Urothelium cell line (cell line): ENCODE data around the gene TMED10.
"Not testable (repeated sequence)": the region's sequence is repeated elsewhere in the genome, so short reads cannot be mapped to it uniquely, and the experiment has no call there.

ENCODE experiments used
- DNase-seq: peaks from one replicate; pipeline ENCODE4 v3.0.0; 2011; ENCODE audit warnings: low spot score, mixed read lengths
- FAIRE-seq: peaks from 2 replicates; lab custom pipeline; 2011; peaks lifted over from hg19 to GRCh38; lab: Jason Lieb, UNC

Gene TMED10

DNA sequence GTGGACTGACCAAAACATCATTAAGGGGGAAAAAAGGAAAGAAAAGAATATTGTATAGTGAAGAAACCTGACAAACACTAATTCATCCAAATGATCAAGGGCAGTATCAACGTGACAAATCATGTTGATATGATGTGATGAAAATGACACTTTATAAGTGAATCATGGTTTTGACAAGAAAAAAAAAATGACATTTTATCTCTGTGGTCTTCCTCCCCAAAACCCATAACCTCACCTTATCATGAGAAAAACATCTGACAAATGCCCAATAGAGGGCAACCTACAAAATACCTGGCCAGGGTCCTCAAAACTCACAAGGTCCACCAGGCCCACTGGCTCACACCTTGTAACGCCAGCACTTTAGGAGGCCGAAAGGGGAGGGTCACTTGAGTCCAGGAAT, 13.8 kb downstream of the TMED10 start:
- DNase-seq (no peak), FAIRE-seq (no peak)

DNA sequence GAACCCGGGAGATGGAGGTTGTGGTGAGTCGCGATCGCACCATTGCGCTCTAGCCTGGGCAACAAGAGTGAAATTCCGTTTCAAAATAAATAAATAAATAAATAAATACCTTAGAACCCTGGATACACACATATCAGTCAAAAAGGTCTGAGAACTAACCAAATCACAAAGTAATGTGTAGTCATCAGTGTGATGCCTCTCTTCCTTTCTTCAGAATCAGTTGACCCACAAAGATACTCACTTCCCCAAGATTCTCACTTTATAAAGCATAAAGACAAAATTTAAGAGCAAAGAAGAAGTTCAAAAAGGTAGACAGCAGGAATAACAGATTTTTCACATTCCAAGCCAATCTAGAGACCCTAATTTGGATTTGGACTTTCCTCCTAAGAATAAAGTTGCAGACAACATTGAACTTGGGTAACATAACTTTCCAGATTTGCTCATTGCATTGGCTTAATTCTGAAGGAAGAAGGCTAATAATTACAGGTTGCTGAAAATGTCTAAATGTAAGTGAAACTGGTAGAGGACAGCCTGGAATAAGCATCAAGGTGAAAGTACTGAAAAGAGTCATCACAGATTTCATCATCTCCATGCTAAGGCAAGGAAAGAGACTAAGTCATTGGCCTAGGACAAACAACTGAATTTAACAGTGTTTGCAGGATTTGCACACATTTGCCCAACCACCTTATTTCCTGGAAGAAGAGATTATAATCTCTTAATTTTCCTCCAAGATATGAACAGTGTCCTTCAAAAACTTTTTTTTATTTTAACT, 17.4 kb downstream of the TMED10 start:
- FAIRE-seq (no peak), DNase-seq (no peak)

DNA sequence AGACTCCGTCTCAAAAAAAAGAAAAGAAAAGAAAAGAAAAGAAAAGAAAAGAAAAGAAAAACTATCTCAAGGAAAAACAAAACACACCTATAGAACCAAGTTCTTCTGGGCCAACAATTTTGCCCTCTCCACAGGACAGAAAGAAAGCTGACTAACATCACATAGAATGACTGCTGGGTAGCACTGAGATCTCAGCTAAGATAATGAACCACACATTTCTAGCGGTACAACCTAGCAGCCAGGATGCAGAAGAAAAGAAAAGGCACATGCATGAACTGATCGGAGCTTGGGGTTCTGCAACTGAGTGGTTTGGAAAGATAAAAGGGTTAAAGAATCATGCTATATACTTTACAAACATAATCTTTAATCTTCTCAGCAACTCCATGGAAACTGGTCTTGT, 19.5 kb downstream of the TMED10 start:
- DNase-seq, result no peak
- no peak for FAIRE-seq

DNA sequence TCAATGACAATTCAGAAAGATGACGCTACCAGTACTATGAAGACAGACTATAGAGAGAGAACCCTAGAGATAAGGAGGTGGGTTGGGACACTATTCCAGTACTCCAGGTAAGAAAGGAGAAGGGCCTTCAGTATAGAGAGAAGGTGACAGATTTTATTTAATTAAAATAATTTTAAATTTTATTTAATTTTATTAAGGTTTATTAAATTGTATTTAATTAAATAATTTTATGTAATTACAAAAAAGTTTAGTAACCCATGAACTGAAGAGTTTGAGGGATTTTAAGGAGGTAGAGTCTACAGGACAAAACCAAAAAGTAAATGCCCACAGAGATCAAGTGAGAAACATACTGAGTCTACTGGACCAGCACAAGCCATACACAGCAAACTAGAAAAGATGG, 20.3 kb downstream of the TMED10 start:
- FAIRE-seq, result no peak
- DNase-seq, result no peak

DNA sequence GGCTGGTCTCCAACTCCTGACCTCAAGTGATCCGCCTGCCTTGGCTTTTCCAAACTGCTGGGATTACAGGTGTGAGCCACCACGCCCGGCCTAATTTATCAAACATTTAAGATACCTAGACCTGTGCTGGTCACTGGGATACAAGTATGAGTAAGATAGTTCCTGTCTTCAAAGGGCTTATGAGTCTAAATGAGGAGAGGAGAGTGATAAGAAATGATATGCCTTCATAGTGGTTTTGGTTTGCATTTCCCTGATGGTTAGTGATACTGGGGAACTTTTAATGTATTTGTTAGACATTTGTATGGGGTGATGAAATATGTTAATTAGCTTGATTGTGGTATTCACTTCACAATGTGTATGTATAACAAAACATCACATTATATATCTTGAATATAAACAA, 21.2 kb downstream of the TMED10 start:
- FAIRE-seq (no peak), DNase-seq (no peak)

DNA sequence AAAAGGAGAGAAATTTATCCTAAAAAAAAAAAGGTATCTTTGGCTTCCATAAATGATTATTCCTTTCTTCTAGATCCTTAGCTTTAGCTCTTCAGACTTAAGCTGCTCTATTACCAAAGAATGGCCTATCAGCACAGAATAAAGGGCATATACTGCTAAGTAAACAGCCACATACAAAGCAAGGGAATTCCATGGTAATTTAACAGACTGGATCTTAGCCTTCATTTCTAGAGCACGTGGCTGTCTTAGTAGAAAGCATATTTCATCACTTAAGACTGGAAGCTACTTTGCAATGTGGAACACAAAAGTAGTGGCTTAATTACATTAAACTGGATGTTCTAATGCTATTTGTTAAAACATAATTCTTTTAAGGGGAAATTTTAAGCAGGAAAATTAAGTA, 23.1 kb downstream of the TMED10 start:
- FAIRE-seq (no peak), DNase-seq (no peak)

DNA sequence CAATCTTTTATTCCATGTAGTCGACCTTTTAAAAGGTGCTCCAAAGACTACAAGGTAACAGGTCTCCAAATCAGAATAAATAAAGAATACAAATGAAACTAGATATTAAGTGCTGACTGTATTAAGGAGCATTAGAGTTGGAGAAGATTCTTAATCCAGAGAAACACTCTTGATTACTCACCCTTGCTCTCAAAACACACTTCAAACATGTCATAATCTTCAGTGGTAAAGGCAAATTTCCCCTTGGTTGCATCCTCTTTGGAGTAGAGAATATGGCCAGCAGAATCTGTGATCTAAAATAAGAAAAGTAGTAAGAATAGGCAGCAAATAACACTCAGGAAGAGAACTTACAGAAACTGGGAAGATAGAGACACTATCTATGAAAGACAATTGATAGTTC, 24.6 kb downstream of the TMED10 start:
- no peak for FAIRE-seq
- no peak for DNase-seq

DNA sequence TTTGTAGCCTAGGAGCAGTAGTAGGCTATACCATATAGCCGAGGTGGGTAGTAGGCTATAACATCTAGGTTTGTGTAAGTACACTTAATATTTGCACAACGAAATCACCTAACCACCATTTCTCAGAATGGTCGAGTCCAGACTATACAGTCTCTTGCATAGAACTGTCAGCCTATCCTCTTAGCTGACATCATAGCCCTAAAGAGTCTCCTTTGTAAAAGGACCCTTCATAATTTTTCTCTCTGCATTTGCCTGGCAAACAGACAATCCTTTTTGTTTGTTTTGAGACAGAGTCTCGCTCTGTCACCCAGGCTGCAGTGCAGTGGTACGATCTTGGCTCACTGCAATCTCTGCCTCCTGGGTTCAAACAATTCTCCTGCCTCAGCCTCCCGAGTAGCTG, 25.8 kb downstream of the TMED10 start:
- not testable (repeated sequence) for FAIRE-seq, DNase-seq

DNA sequence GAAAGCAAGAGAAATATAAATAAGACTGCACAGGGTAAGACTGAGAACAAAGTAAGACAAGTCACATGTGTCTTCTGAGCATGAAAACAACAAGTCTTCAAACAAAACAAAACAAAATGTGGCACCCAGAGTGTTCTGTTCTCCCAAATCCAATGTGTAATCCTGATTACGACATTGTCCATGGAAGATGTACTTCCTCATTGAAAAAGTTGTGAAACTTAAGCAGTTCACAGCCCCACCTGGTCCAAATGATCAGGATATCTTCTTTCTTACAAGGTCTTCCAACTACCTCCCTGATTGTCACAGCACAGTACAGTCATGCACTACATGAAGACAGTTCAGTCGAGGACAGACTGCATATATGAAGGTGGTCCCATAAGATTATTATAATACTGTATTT, 26.3 kb downstream of the TMED10 start:
- FAIRE-seq, result no peak
- no peak for DNase-seq

DNA sequence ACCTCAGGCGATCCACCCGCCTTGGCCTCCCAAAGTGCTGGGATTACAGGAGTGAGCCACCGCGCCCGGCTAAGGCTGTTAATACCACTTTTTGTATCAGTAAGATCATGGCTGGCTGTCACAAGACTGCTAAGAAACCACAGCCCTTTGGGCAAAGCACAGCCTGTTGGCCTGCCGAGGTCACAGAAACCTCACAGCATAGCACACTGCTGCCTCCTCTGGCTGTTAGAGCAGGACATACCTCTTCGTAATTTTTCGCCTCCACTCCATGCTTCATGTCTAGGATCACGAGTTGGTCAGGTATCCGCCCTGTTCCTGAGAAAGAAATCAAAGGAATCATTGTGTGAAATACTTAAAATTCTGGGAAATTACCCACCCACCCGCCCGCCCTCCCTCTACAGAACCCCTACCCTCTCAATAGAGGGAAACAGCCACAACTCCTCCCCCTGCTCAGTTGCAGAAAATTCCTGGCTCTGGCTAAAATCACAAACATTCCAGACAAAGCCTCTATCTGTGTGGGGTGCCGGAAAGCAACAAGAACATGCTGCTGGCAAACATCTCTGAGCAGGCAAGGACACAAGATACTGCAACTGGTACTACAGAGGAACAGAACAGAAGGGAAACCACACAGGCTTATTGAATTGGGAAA, 28.9 kb downstream of the TMED10 start:
- FAIRE-seq, result no peak
- DNase-seq, result peak; percentile 34

DNA sequence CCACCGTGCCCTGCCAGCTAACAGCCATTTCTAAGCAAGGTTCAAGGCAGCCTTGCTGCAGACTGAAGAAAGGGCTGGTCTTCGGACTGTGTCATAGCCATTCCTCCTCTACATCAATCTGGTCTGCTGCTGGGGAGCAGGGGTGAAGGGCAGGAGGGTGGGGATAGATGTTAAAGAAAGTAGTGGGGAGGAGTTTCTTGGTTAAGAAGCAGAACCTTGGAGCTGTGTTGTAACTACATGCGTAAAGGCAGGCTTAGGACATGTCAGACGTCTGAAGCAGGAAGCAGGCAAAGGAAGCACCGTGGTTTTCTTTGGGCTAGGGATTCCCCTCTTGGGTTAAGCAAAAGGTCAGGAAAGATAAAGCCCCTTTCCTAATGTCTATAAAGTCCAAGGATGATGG, 31.5 kb downstream of the TMED10 start:
- DNase-seq (no peak), FAIRE-seq (no peak)

DNA sequence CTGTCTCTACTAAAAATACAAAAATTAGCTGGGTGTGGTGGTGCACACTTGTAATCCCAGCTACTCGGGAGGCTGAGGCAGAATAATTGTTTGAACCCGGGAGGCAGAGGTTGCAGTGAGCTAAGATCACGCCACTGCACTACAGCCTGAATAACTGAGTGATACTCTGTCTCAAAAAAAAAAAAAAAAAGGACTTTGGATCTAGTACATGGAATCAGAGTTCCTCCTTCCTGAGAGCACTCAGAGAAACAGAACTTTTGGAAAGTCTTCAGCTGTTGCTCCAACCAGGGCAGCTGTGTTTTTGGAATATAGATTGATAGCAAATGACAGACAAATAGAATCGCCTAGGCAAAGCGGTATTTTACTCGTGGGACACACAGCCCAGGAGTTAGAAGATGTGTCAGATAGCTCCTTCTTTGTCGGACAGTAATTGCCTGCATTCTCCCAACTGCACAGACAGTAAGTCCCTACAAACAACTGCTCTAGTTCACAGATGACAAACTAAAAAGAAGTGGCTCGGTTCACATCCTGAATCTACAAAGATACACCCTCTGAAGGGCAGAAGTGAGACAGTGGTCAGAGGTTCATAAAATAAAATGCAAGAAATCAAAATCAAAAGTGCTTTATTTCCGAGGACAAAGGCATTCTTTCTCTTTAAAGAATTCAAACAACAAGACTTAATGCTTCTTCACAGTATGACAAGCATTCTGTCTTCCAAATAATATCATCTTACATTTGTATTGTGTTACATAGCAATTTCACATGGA, 32.5 kb downstream of the TMED10 start:
- no peak for DNase-seq
- no peak for FAIRE-seq

DNA sequence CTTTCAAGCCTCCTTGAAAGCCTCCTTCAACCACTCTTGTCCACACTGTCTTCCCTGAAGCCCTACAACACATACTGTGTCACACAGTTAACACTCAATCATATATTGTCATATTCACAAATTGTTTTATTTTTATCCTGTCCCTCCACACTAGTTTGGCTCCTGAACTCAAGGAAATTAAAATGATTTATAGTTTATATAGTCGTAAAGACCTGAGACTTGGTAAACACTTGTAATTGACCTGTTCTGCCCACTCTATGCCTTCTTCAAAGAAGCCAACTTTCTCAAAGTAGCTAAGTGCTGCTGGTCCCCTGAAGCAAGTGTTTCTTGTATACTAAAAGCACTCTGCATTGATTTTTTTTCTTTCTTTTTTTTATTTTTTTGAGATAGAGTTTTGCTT, 33.9 kb downstream of the TMED10 start:
- DNase-seq (no peak), FAIRE-seq (no peak)

DNA sequence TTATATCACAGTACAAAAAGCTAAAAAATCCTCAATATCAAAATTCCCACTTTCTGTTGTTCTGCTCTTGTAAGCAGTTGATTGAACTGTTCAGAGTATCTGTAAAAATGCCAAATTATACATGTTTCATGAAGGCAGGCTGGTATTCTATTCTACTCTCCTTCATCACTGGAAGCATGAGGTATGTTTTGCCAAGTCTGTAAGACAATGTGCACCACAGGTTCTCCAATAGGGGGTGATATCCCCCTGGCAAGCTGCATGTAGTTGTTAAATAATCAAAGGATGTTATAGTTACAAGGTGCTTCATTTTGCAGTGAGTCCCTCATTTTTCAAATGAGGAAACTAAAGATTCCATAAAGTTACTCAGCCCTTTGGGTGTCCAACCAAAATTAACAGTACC, 34.4 kb downstream of the TMED10 start:
- no peak for FAIRE-seq
- no peak for DNase-seq

DNA sequence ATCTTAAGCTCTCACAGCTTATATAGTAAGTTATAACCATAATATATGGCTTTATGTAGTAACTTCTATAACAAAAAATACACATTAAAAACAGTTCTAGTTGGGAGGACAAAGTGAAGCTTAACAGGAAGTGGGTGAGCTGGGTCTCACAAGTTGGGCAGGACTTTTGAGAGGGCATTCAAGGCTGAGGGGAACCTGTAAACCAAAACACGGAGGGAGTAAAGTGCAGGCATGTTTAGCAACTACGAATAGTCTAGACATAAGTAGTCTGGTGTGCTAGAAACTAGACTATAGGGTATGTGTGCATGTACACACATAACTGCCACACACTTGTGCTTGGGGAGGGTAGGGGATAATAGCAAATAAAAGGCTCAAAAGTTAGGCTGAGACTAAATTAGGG, 35.4 kb downstream of the TMED10 start:
- no peak for DNase-seq
- FAIRE-seq, result no peak

DNA sequence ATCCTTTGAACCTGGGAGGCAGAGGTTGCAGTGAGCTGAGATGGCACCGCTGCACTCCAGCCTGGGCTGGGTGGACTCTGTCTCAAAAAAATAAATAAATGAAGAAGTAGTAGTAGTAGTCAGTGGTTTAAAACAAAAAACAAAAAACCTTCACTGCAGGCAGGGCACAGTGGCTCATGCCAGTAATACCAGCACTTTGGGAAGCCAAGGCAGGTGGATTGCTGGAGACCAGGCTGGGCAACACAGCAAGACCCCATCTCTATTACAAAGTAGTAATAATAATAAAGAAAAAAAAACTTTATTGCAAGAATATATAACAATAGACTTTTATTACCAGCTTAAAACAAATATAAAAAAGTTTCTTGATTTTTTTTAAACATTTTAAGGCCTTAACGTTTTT, 35.8 kb downstream of the TMED10 start:
- FAIRE-seq (no peak), DNase-seq (no peak)

DNA sequence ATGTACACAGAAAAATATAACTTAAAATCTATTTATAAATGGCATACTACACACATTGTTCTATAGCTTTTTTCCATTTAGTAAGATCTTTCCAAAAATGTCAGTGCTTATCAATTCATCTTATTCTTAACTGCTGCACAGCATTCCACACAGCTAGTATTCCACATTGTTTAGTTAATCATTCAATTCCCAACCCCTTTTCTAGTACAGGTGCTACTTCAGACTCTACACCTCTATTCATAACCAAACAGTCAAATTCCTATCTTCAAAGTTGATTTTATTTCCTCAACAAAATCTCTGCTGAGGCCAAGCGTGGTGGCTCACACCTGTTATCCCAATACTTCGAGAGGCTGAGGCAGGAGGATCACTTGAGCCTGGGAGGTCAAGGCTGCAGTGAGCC, 37.2 kb downstream of the TMED10 start:
- no peak for FAIRE-seq
- no peak for DNase-seq

DNA sequence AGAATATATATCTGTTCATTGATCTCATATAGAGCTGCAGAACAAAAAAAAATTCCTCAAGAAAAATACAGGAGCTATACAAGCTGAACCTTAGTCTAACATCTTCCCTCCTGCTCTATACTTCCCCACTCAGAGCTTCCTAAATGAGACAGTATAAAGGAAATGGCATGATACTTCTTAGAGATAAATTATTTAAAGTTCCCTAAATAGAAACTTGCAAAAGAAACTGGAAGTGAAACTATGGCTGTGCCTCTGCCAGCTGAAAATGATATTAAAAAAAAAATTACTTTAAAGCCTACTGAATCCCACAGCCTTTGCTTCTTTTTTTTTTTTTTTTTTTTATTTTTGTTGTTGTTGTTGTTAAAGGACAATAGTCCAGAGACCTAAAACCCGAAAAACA, 37.9 kb downstream of the TMED10 start:
- DNase-seq (no peak), FAIRE-seq (no peak)

DNA sequence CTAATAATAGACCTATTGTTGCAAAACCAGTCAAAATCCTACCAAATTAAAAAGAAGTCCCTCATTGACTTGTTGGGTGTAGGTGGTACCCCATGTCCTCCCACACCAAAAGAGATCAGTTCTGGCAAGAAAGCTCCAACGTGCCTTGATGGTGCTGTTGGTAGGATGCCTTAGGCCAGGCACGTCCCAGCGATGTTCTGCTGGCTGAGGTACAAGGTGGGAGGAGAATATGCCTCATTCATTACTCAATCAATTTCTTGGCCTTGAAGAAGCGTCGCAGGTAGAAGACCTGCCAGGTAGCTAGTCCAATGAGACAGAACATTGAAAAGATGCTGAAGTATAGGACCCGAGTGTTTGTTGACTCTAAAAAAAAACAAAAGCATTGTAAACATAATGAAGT, 41.8 kb downstream of the TMED10 start:
- FAIRE-seq (no peak), DNase-seq (no peak)

DNA sequence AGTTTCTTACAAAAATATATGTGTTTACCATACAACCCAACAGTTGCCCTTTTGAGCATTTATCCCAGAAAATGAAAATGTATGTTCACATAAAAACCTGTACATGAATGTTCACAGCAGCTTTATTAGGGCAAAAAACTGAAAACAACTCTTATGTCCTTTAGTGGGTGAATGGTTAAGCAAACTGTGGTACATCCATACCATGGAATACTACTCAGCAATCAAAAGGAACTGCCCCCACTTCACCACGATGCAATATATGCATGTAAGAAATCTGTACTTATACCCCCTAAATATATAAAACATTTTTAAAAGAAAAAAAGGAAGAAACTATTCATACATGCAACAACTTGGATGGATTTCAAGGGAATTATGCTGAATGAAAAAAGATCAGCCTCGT, 42.8 kb downstream of the TMED10 start:
- DNase-seq (no peak), FAIRE-seq (no peak)

DNA sequence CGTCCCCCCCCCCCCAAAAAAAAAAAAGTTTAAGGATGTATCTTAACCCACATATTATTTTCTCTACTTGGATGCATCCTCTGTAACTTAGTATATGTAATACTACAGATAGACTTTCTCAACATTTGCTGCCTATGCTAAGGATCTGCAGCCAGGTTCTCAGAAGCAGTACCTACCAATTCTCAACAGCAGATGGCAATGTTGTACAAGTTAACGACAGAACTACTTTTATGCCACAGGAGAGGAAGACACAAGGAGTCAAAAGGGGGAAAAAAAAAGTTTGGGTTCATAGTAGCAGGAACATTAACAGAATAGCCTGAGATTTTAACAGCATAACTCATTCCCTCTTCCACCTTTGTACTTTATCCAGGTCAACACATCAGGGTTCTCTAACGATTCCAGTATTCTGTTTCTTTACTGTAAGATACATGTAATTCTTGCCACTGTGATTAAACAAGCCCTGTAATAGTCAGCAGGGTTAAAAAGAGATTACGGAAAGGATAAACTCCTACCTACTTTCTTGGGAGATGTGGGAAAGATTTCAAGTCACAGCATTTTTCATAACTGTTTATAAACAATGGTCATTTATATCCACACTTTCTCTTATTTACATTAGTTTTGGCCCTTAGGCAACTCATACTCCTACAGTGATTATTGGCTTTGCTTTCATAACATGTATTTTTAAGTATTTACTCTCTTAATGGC, 43.9 kb downstream of the TMED10 start:
- FAIRE-seq (peak; percentile 53), DNase-seq (peak; percentile 60)
